Activated CD8-positive, alpha-beta memory T cell treated with anti-CD3 and anti-CD28 coated beads for 36 hours (primary cell): Measurements from ENCODE around the gene TMEM130. TPM values are rescaled to one million over a fixed set of nuclear protein-coding genes. Genes with fewer than 3 reads are reported as not detected.

ENCODE experiments used
- total RNA-seq, 2 experiments: library from RNA; stranded (reverse); gene quantifications; one replicate each; pipeline ENCODE4 v1.2.3, GENCODE V29; 2021

The TMEM130 gene
- total RNA-seq, 2 experiments from 2014 or later: not detected

Other genes starting within 250 kb of the TMEM130 start
- gene TRRAP, start 8.5 kb upstream of the TMEM130 start, total RNA-seq: 10 to 100 TPM; 47.8 to 49.0 TPM